ENCODE data around the gene CENPL.

CENPL gene

DNA sequence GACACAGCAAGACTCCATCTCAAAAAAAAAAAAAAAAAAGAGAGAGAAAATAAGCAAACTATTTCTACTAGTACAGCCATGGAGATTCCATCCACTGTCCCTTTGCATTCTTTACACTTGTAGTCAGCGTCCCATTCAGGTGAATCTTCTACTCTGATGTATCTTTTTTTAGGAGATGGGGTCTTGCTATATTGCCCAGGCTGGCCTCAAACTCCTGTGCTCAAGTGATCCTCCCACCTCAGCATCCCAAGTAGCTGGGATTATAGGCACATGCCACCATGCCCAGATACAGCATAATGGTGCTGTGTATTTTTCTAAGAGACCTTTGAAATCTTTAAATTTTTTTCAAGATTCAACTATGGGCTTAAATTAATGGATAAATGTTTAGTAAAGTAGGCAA, 8.1 kb upstream of the CENPL start:
- no peaks in the 10 kb centered on the region for H3K27me3 ChIP-seq (ENCODE audit: insufficient read depth, poor library complexity, severe bottlenecking)

DNA sequence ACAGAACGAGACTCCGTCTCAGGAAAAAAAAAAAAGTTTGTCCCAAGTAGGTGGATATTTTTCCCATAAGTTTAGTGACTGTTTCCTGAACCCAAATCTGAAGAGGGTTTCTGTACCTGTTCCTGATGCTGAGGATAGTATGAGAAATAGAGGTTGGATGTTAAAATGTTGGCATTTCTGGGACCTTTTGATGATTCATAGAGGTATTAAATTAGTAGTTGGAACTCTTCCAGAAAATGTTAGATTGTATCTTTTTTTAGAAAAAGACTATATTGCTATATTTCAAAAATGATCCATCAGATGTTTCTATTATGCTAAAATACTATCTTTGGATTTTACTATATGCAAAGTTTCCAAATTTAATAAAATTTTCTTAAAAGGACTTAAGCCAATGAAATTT, 2.9 kb upstream of the CENPL start:
- no peak for TF ChIP-seq GABPA (IDR thresholded peaks at IDR 0.05; ENCODE audit: low read depth)
- no peak for TF ChIP-seq POLR2AphosphoS5 (IDR thresholded peaks at IDR 0.05; ENCODE audit: low read depth)
- TF ChIP-seq, protein P1, sequence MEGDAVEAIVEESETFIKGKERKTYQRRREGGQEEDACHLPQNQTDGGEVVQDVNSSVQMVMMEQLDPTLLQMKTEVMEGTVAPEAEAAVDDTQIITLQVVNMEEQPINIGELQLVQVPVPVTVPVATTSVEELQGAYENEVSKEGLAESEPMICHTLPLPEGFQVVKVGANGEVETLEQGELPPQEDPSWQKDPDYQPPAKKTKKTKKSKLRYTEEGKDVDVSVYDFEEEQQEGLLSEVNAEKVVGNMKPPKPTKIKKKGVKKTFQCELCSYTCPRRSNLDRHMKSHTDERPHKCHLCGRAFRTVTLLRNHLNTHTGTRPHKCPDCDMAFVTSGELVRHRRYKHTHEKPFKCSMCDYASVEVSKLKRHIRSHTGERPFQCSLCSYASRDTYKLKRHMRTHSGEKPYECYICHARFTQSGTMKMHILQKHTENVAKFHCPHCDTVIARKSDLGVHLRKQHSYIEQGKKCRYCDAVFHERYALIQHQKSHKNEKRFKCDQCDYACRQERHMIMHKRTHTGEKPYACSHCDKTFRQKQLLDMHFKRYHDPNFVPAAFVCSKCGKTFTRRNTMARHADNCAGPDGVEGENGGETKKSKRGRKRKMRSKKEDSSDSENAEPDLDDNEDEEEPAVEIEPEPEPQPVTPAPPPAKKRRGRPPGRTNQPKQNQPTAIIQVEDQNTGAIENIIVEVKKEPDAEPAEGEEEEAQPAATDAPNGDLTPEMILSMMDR (IDR thresholded peaks at IDR 0.05; ENCODE audit: insufficient read depth, low read length) = no peak
- TF ChIP-seq, protein P2, sequence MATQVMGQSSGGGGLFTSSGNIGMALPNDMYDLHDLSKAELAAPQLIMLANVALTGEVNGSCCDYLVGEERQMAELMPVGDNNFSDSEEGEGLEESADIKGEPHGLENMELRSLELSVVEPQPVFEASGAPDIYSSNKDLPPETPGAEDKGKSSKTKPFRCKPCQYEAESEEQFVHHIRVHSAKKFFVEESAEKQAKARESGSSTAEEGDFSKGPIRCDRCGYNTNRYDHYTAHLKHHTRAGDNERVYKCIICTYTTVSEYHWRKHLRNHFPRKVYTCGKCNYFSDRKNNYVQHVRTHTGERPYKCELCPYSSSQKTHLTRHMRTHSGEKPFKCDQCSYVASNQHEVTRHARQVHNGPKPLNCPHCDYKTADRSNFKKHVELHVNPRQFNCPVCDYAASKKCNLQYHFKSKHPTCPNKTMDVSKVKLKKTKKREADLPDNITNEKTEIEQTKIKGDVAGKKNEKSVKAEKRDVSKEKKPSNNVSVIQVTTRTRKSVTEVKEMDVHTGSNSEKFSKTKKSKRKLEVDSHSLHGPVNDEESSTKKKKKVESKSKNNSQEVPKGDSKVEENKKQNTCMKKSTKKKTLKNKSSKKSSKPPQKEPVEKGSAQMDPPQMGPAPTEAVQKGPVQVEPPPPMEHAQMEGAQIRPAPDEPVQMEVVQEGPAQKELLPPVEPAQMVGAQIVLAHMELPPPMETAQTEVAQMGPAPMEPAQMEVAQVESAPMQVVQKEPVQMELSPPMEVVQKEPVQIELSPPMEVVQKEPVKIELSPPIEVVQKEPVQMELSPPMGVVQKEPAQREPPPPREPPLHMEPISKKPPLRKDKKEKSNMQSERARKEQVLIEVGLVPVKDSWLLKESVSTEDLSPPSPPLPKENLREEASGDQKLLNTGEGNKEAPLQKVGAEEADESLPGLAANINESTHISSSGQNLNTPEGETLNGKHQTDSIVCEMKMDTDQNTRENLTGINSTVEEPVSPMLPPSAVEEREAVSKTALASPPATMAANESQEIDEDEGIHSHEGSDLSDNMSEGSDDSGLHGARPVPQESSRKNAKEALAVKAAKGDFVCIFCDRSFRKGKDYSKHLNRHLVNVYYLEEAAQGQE (IDR thresholded peaks at IDR 0.05; ENCODE audit: insufficient replicate concordance, low read depth) = no peak
- TF ChIP-seq SPI1 (IDR thresholded peaks at IDR 0.05; ENCODE audit: borderline replicate concordance, low read depth) = no peak
- no peak for DNase-seq (ENCODE audit: low read depth in 1 of 2, low spot score in 1 of 2)
- Histone ChIP-seq H3K27ac (replicated peaks) (no peak overlapping the region), H3K27me3 (ENCODE audit: insufficient read depth, poor library complexity, severe bottlenecking) (no peaks in the 10 kb centered on the region), H3K4me3 (replicated peaks; ENCODE audit: insufficient read depth, low read length) (no peak overlapping the region; the same call in 1 of the 2 replicates)

More for the DNA sequence above, 8.1 kb upstream of the CENPL start:
- Histone ChIP-seq H3K4me3 (replicated peaks; ENCODE audit: insufficient read depth, low read length) (no peak overlapping the region), H3K27ac (replicated peaks) (no peak overlapping the region)
- DNase-seq (ENCODE audit: low read depth in 1 of 2, low spot score in 1 of 2) = no peak
- TF ChIP-seq GABPA (IDR thresholded peaks at IDR 0.05; ENCODE audit: low read depth) = no peak
- no peak for TF ChIP-seq SPI1 (IDR thresholded peaks at IDR 0.05; ENCODE audit: borderline replicate concordance, low read depth)
- TF ChIP-seq, protein P1 (IDR thresholded peaks at IDR 0.05; ENCODE audit: insufficient read depth, low read length) = no peak
- TF ChIP-seq, protein P2 (IDR thresholded peaks at IDR 0.05; ENCODE audit: insufficient replicate concordance, low read depth) = no peak
- TF ChIP-seq POLR2AphosphoS5 (IDR thresholded peaks at IDR 0.05; ENCODE audit: low read depth) = no peak

DNA sequence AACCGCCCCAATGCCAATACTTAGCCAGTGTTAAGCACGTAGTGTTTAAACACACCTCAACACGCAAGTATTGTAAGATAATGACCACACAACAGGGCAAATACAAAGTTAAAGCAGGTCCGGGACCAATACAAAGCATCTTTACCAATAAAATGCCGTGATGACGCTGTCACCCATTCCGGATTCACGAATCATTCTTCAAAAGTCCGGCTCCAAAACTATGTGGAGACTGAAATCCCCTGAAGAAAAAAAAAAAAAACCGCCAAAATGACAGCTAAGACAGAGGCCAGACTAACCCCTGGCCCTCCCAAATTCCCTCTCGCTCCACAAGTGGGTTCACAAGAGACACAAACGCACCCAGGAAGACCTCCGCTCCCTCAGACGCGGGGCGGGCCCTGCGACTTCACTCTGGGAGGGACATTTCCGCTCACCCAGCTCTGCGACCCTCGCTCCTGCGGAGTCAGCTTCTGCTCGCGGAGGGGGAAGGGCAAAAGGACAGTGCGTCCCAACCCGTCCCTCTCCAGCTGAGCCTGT, 835 bp downstream of the CENPL start:
- Histone ChIP-seq H3K27ac (replicated peaks) (peak overlapping the region; percentile 87), H3K27me3 (ENCODE audit: insufficient read depth, poor library complexity, severe bottlenecking) (no peaks in the 10 kb centered on the region), H3K4me3 (replicated peaks; ENCODE audit: insufficient read depth, low read length) (peak overlapping the region; percentile 77)
- TF ChIP-seq SPI1 (IDR thresholded peaks at IDR 0.05; ENCODE audit: borderline replicate concordance, low read depth) = no peak
- TF ChIP-seq POLR2AphosphoS5 (IDR thresholded peaks at IDR 0.05; ENCODE audit: low read depth) = no peak
- TF ChIP-seq, protein P2 (IDR thresholded peaks at IDR 0.05; ENCODE audit: insufficient replicate concordance, low read depth) = no peak
- TF ChIP-seq, protein P1 (IDR thresholded peaks at IDR 0.05; ENCODE audit: insufficient read depth, low read length) = no peak
- TF ChIP-seq GABPA (IDR thresholded peaks at IDR 0.05; ENCODE audit: low read depth) = no peak
- DNase-seq (ENCODE audit: low read depth in 1 of 2, low spot score in 1 of 2) = no peak
